HG02623 (cell line): ENCODE data around the gene RFESD.
"Not testable (repeated sequence)": the region's sequence is repeated elsewhere in the genome, so short reads cannot be mapped to it uniquely, and the experiment has no call there.

Source experiments
- ATAC-seq: cut with Tn5 transposase; IDR thresholded peaks from one replicate; pipeline ENCODE4 v1.9.1; 2021; ENCODE audit warnings: moderate library complexity; ENCODE audit not compliant: unreplicated experiment

The RFESD gene

GRCh38 chr5:95706196-95706595 is 59.6 kb downstream of the RFESD start:
- not testable (repeated sequence) for ATAC-seq

- no peak for ATAC-seq
Observed at GRCh38 chr5:95707055-95707454, 60.5 kb downstream of the RFESD start.
